GM10266 (cell line): ENCODE measurements around the gene USP5.

Source experiments
- DNase-seq: peaks from one replicate; pipeline ENCODE4 v3.0.0; 2012; ENCODE audit errors: extremely low spot score
- CTCF ChIP-seq: IDR thresholded peaks from 2 replicates; pipeline ENCODE4 v1.5.1; 2012; ENCODE audit warnings: mild to moderate bottlenecking, low read depth; ENCODE audit not compliant: control insufficient read depth, insufficient read depth; ENCODE audit errors: missing control alignments

The USP5 gene

GRCh38 chr12:6843118-6843902, 8.6 kb upstream of the USP5 start:
- DNase-seq: no peak
- no peak for TF ChIP-seq CTCF

DNA sequence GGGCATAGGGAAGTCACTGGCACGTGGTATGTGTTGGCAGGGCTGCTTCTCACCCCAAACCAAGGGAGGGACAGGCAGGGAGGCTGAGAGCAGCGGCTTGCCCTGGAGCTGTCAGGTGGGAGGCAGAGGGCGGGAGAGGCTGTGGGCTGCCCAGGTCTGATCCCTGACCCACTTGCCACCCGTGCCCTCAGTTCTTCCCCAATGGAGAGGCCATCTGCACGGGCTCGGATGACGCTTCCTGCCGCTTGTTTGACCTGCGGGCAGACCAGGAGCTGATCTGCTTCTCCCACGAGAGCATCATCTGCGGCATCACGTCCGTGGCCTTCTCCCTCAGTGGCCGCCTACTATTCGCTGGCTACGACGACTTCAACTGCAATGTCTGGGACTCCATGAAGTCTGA, 6.6 kb upstream of the USP5 start:
- no peak for TF ChIP-seq CTCF
- no peak for DNase-seq

DNA sequence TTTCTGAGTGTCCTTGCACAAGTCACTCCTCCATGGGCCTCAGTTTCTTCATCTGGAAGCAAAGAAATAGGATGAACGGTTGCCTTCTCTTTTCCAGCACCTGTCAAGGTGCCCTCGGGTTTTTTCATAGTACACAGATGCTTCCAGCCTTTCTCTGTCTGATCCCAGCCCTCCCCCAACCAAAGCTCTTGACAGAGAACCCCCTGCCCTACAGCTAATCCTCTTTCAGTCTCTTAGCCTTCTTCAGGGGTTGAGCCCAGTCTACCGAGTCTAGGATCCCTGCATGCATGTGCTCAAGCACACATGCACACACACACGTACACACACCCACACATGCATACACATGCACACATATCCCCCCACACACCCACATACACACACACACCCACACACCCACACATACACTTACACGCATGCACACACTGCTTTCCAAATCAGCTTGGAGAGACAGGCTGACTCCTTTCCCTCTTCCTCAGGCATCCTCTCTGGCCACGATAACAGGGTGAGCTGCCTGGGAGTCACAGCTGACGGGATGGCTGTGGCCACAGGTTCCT, 5.6 kb upstream of the USP5 start:
- no peak for TF ChIP-seq CTCF
- no peak for DNase-seq

GRCh38 chr12:6847676-6848075, 4.3 kb upstream of the USP5 start:
- DNase-seq: no peak
- no peak for TF ChIP-seq CTCF

DNA sequence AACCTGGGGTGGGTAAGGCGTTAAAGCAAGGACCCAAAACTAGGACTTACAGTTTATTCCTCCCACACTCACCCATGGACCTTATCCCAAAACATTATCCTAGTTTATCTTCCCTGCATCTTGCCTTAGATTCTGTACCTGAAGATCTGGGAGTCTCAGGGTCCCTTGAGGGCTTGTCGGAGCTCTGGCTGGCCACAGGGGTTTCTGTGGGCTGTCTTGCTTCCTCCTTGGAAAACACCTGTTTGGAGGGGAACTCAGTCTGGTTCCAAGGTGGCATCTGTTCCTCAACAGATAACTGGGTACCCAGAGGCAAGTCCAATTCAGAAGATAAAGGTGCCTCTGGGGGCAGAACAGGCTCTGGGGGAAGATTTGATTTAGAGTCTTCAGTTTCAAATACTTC, 2.5 kb upstream of the USP5 start:
- no peak for TF ChIP-seq CTCF
- no peak for DNase-seq

DNA sequence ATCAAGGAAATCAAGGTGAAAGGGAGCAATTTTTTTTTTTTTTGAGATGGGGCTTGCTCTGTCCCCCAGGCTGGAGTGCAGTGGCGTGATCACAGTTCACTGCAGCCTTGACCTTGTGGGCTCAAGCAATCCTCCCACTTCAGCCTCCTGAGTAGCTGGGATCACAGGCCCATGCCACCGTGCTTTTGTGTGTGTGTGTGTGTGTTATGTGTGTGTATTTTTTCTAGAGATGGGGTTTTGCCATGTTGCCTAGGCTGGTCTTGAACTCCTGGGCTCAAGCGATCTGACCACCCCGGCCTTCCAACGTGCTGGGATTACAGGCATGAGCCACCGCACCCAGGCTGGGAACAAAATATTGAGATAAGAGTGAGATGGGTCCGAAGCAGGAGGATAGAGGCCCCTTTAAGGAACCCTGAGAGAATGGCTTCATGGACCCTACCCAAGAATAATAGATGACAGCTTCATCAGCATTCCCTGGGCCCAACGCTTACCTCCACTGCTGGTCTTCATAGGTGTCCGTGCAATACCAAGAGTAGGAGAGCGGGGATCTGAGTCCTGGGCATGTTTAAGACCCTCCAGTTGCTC, 1.9 kb upstream of the USP5 start:
- DNase-seq: no peak
- TF ChIP-seq CTCF: no peak

GRCh38 chr12:6850796-6851152, 1.2 kb upstream of the USP5 start:
- DNase-seq: no peak

More at GRCh38 chr12:6850796-6851152, 1.2 kb upstream of the USP5 start:
- no peak for TF ChIP-seq CTCF
